Measurements from ENCODE around the gene FADS1. TPM values are rescaled to one million over a fixed set of nuclear protein-coding genes. Genes with fewer than 3 reads are reported as not detected.
A peak's percentile ranks its signal among the peaks of the same experiment; 100 is the strongest.

FADS1 gene
- total and polyA plus RNA-seq, 2 of the 13 experiments (the other 11 are each of a cell fraction or from before 2014, with no cell fraction given): 91.8 to 108 TPM

- no peak overlapping the region for H3K9ac ChIP-seq (ENCODE audit: insufficient read depth, low read depth, low read length)
- BruUV-seq (replicated peaks): no TSS peak
- no peaks in the 10 kb centered on the region for H3K4me1 ChIP-seq (ENCODE audit: insufficient read depth, low read length)
- ChIA-PET POLR2A (no interaction called here), CTCF (ENCODE audit: low intra/inter-chr PET ratio, low total read pairs) (no interaction called here)
- peaks cover 3 to 32% of the 10 kb centered on the region in 2 experiments for H3K36me3 ChIP-seq (replicated peaks in 1 of 2; ENCODE audit: control insufficient read depth in 1 of 2, insufficient read depth in 2 of 2, low read length in 2 of 2)
- H3K9me3 ChIP-seq (ENCODE audit: low read length): no peaks in the 10 kb centered on the region
- no peaks in the 10 kb centered on the region for H3K79me2 ChIP-seq (ENCODE audit: insufficient read depth, low read length)
- H3K27ac ChIP-seq (ENCODE audit: extremely low read length, insufficient read depth, low read length): no peak overlapping the region
- no peaks in the 10 kb centered on the region for H3K27me3 ChIP-seq (ENCODE audit: control insufficient read depth in 1 of 2, insufficient read depth in 2 of 2, low read length in 2 of 2)
- DNase-seq (ENCODE audit: low spot score) (no peak), ATAC-seq (no peak), FAIRE-seq (no peak)
- no peak overlapping the region for H3K4me2 ChIP-seq (ENCODE audit: low read depth, low read length)
- intact Hi-C loops (cut with micrococcal nuclease; ENCODE audit: unreplicated experiment) (no loop called here), in situ Hi-C loops (cut with HindIII; ENCODE audit: extremely low pct_ligation_motif_present, low pct_unique_long_range_greater_than_20kb) (no loop called here)
- H3K4me3 ChIP-seq (replicated peaks in 1 of 3; ENCODE audit: insufficient read depth in 1 of 3, low read depth in 2 of 3, low read length in 3 of 3): no peak overlapping the region
- WGBS (ENCODE audit: low lambda C conversion rate): 90% methylated on average over 10 of the region's 15 CpGs
- H4K20me1 ChIP-seq (ENCODE audit: insufficient read depth, low read length): no peaks in the 10 kb centered on the region
- H2AFZ ChIP-seq (ENCODE audit: low read length): no peak overlapping the region
- no peak for TF ChIP-seq PRMT3 (CRISPR knock-in tag; IDR thresholded peaks at IDR 0.05; ENCODE audit: borderline replicate concordance, low read depth)
- TF ChIP-seq PAX8 (CRISPR knock-in tag; IDR thresholded peaks at IDR 0.05; ENCODE audit: borderline replicate concordance): no peak
- TF ChIP-seq ADNP (CRISPR knock-in tag; IDR thresholded peaks at IDR 0.05): no peak
- TF ChIP-seq, protein P1, sequence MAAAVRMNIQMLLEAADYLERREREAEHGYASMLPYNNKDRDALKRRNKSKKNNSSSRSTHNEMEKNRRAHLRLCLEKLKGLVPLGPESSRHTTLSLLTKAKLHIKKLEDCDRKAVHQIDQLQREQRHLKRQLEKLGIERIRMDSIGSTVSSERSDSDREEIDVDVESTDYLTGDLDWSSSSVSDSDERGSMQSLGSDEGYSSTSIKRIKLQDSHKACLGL (CRISPR knock-in tag; IDR thresholded peaks at IDR 0.05): no peak
- TF ChIP-seq NAIF1 (CRISPR knock-in tag; IDR thresholded peaks at IDR 0.05; ENCODE audit: borderline replicate concordance): no peak
- TF ChIP-seq, protein P2, sequence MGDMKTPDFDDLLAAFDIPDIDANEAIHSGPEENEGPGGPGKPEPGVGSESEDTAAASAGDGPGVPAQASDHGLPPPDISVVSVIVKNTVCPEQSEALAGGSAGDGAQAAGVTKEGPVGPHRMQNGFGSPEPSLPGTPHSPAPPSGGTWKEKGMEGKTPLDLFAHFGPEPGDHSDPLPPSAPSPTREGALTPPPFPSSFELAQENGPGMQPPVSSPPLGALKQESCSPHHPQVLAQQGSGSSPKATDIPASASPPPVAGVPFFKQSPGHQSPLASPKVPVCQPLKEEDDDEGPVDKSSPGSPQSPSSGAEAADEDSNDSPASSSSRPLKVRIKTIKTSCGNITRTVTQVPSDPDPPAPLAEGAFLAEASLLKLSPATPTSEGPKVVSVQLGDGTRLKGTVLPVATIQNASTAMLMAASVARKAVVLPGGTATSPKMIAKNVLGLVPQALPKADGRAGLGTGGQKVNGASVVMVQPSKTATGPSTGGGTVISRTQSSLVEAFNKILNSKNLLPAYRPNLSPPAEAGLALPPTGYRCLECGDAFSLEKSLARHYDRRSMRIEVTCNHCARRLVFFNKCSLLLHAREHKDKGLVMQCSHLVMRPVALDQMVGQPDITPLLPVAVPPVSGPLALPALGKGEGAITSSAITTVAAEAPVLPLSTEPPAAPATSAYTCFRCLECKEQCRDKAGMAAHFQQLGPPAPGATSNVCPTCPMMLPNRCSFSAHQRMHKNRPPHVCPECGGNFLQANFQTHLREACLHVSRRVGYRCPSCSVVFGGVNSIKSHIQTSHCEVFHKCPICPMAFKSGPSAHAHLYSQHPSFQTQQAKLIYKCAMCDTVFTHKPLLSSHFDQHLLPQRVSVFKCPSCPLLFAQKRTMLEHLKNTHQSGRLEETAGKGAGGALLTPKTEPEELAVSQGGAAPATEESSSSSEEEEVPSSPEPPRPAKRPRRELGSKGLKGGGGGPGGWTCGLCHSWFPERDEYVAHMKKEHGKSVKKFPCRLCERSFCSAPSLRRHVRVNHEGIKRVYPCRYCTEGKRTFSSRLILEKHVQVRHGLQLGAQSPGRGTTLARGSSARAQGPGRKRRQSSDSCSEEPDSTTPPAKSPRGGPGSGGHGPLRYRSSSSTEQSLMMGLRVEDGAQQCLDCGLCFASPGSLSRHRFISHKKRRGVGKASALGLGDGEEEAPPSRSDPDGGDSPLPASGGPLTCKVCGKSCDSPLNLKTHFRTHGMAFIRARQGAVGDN (CRISPR knock-in tag; IDR thresholded peaks at IDR 0.05): peak; percentile 17; the same call in 1 of the 2 replicates
- no peak for TF ChIP-seq ZNF543 (CRISPR knock-in tag; IDR thresholded peaks at IDR 0.05)
- TF ChIP-seq MEF2D (CRISPR knock-in tag; IDR thresholded peaks at IDR 0.05): no peak
- TF ChIP-seq POLR2A (IDR thresholded peaks at IDR 0.05; ENCODE audit: insufficient read depth in 1 of 2, low read depth in 2 of 2, low read length in 2 of 2): peak in 1 of 2 experiments; percentile 44; a peak in 2 of 4 replicates
Observed at GRCh38 chr11:61837411-61838005, 20.7 kb upstream of the FADS1 start.

All from HepG2 (cell line).